ENCODE results near the gene SPDL1.

SPDL1 gene

GRCh38 chr5:169583101-169583423, 511 bp upstream of the SPDL1 start:
- TF ChIP-seq CTCF (IDR thresholded peaks at IDR 0.05), result no peak
- H3K27ac ChIP-seq, result peak overlapping the region; percentile 72
- no peak for DNase-seq (ENCODE audit: low spot score)
- H3K4me3 ChIP-seq, result peak overlapping the region; percentile 72

- H3K4me3 ChIP-seq, result no peak overlapping the region
- TF ChIP-seq CTCF (IDR thresholded peaks at IDR 0.05), result no peak
- no peak for DNase-seq (ENCODE audit: low spot score)
These were observed 1.5 kb downstream of the SPDL1 start for GRCh38 chr5:169584998-169585451.

GRCh38 chr5:169590602-169591001, 7.0 kb downstream of the SPDL1 start:
- H3K4me3 ChIP-seq, result no peak overlapping the region
- DNase-seq (ENCODE audit: low spot score), result no peak
- H3K27ac ChIP-seq, result no peak overlapping the region
- TF ChIP-seq CTCF (IDR thresholded peaks at IDR 0.05), result no peak

More at GRCh38 chr5:169584998-169585451, 1.5 kb downstream of the SPDL1 start:
- no peak overlapping the region for H3K27ac ChIP-seq

GRCh38 chr5:169591636-169592035, 8.1 kb downstream of the SPDL1 start:
- DNase-seq (ENCODE audit: low spot score), result no peak
- H3K4me3 ChIP-seq, result no peak overlapping the region
- TF ChIP-seq CTCF (IDR thresholded peaks at IDR 0.05), result no peak
- no peak overlapping the region for H3K27ac ChIP-seq

- Histone ChIP-seq H3K4me3 (no peak overlapping the region), H3K27ac (no peak overlapping the region)
- DNase-seq (ENCODE audit: low spot score), result no peak
- TF ChIP-seq CTCF (IDR thresholded peaks at IDR 0.05), result no peak
These were observed 9.5 kb downstream of the SPDL1 start for GRCh38 chr5:169592937-169593650.

- TF ChIP-seq CTCF (IDR thresholded peaks at IDR 0.05), result no peak
- DNase-seq (ENCODE audit: low spot score), result no peak
- Histone ChIP-seq H3K27ac (no peak overlapping the region), H3K4me3 (no peak overlapping the region)
These were observed 11.7 kb downstream of the SPDL1 start for GRCh38 chr5:169595172-169595820.

- DNase-seq (ENCODE audit: low spot score), result no peak
- H3K27ac ChIP-seq, result no peak overlapping the region
- no peak overlapping the region for H3K4me3 ChIP-seq
- TF ChIP-seq CTCF (IDR thresholded peaks at IDR 0.05), result no peak
These were observed 15.9 kb downstream of the SPDL1 start for GRCh38 chr5:169599451-169599850.
